GM23338 (cell line): ENCODE results near the gene DENND2C.

Experiments used
- CREB1 ChIP-seq: fragments of 250-450 bp; sonication (Bioruptor Pico); IDR thresholded peaks from 2 replicates; pipeline ENCODE4 v1.5.0; 2020; ENCODE audit warnings: low read depth, mild to moderate bottlenecking, moderate library complexity
- EZH2 ChIP-seq: fragments of 200-600 bp; sonication (generic); IDR thresholded peaks from one replicate; pipeline ENCODE4 v1.8.0; 2017; ENCODE audit warnings: antibody characterized with exemption, mild to moderate bottlenecking, low read depth; ENCODE audit not compliant: unreplicated experiment
- EZH2phosphoT487 ChIP-seq: fragments of 200-600 bp; sonication (generic); IDR thresholded peaks from one replicate; pipeline ENCODE4 v1.8.1; 2018; ENCODE audit warnings: antibody characterized with exemption; ENCODE audit not compliant: unreplicated experiment
- JUNB ChIP-seq: IDR thresholded peaks from one replicate; pipeline ENCODE4 v1.6.1; 2016; ENCODE audit warnings: antibody characterized with exemption; ENCODE audit not compliant: unreplicated experiment
- POLR2AphosphoS5 ChIP-seq: IDR thresholded peaks from 2 replicates; pipeline ENCODE4 v1.6.1; 2016; ENCODE audit warnings: antibody characterized with exemption, low read depth
- REST ChIP-seq: IDR thresholded peaks from one replicate; pipeline ENCODE4 v1.6.1; 2018; ENCODE audit warnings: antibody characterized with exemption; ENCODE audit not compliant: unreplicated experiment
- TF ChIP-seq, protein P1 (sequence below), 2 experiments: fragments of 200-600 bp in 1 of 2; sonication (generic) in 1 of 2; conservative IDR thresholded peaks; 2 replicates each; pipeline versions ENCODE4 v1.5.1 to v1.6.1; 2016 to 2017; ENCODE audit warnings: antibody characterized with exemption in 2 of 2, low read depth in 2 of 2, mild to moderate bottlenecking in 2 of 2, moderate library complexity in 1 of 2

DNA sequence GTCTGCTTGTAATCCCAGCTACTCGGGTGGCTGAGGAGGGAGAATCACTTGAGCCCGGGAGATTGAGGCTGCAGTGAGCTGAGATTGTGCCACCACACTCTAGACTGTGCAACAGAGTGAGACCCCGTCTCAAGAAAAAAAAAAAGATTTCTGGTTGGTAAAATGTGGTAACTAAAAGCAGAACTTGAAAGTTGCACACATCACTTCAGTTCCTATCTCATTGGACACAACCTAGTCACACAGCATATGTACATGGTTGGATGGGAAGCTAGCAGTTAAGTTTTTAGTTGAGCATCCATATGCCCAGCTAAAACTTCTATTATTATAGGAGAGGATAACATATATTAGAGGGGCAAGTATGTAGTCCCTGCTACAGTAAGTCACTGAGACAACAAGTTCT is 110.5 kb downstream of the DENND2C start:
- TF ChIP-seq, protein P1, sequence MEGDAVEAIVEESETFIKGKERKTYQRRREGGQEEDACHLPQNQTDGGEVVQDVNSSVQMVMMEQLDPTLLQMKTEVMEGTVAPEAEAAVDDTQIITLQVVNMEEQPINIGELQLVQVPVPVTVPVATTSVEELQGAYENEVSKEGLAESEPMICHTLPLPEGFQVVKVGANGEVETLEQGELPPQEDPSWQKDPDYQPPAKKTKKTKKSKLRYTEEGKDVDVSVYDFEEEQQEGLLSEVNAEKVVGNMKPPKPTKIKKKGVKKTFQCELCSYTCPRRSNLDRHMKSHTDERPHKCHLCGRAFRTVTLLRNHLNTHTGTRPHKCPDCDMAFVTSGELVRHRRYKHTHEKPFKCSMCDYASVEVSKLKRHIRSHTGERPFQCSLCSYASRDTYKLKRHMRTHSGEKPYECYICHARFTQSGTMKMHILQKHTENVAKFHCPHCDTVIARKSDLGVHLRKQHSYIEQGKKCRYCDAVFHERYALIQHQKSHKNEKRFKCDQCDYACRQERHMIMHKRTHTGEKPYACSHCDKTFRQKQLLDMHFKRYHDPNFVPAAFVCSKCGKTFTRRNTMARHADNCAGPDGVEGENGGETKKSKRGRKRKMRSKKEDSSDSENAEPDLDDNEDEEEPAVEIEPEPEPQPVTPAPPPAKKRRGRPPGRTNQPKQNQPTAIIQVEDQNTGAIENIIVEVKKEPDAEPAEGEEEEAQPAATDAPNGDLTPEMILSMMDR (conservative IDR thresholded peaks at IDR 0.05; ENCODE audit: low read depth in 2 of 2) = no peak
- TF ChIP-seq JUNB (no peak), POLR2AphosphoS5 (no peak), REST (no peak), EZH2 (no peak), CREB1 (CRISPR knock-in tag) (no peak), EZH2phosphoT487 (no peak)
